HEK293 (cell line): ENCODE data around the gene HPS4.

Source experiments
- CTCF ChIA-PET: fragments of 350-600 bp; formaldehyde crosslinking; extraction: SDS; loops from one replicate; lab custom pipeline; 2021; ENCODE audit warnings: antibody characterized with exemption; lab: Yijun Ruan, JAX
- POLR2A ChIA-PET: fragments of 300-600 bp; formaldehyde crosslinking; extraction: SDS; loops from one replicate; lab custom pipeline; 2020; ENCODE audit warnings: antibody characterized with exemption, inconsistent platforms; lab: Yijun Ruan, JAX
- H3K27ac ChIP-seq: fragments of 200-500 bp; sonication (Bioruptor generic); 2 replicates; pipeline ENCODE4 v1.5.1; 2014; ENCODE audit warnings: low read depth, low read length, control low read depth, inconsistent platforms; ENCODE audit errors: extremely low read depth
- H3K36me3 ChIP-seq, 2 experiments: fragments of 200-500 bp in 1 of 2; sonication (Bioruptor generic) in 1 of 2; 1 replicate in 1 of 2; 2 replicates in 1 of 2; pipeline ENCODE4 v1.5.1; 2014 to 2017; ENCODE audit warnings: inconsistent platforms in 2 of 2, low read length in 2 of 2; ENCODE audit not compliant: control insufficient read depth in 2 of 2, insufficient read depth in 1 of 2
- H3K4me1 ChIP-seq: fragments of 200-500 bp; sonication (Bioruptor generic); 2 replicates; pipeline ENCODE4 v1.5.1; 2014; ENCODE audit warnings: mild to moderate bottlenecking, low read length, inconsistent platforms; ENCODE audit not compliant: control insufficient read depth, insufficient read depth
- H3K4me3 ChIP-seq: 2 replicates; pipeline ENCODE4 v1.5.1; 2011; ENCODE audit warnings: low read depth, mild to moderate bottlenecking, control low read depth, low read length, moderate library complexity
- H3K9me3 ChIP-seq: fragments of 200-500 bp; sonication (Bioruptor generic); 2 replicates; pipeline ENCODE4 v1.5.1; 2014; ENCODE audit warnings: low read depth, low read length, inconsistent platforms; ENCODE audit not compliant: control insufficient read depth, insufficient read depth
- ATF2 ChIP-seq: fragments of 450-650 bp; formaldehyde crosslinking; IDR thresholded peaks from 2 replicates; pipeline ENCODE4 v1.5.1; 2016; ENCODE audit warnings: missing biosample characterization, missing genetic modification characterization, low read depth
- HOXA7 ChIP-seq: sonication (generic); formaldehyde crosslinking; IDR thresholded peaks from 2 replicates; pipeline ENCODE4 v1.8.1; 2022; ENCODE audit warnings: missing genetic modification reagents, borderline replicate concordance
- KLF17 ChIP-seq: fragments of 450-650 bp; formaldehyde crosslinking; IDR thresholded peaks from 2 replicates; pipeline ENCODE4 v1.5.1; 2016; ENCODE audit warnings: missing biosample characterization, missing genetic modification characterization
- PBX3 ChIP-seq: sonication (generic); formaldehyde crosslinking; IDR thresholded peaks from 2 replicates; pipeline ENCODE4 v1.8.1; 2022; ENCODE audit warnings: mild to moderate bottlenecking, moderate library complexity, missing genetic modification reagents
- PRDM1 ChIP-seq: fragments of 450-650 bp; formaldehyde crosslinking; IDR thresholded peaks from 2 replicates; pipeline ENCODE4; 2016; ENCODE audit warnings: missing biosample characterization, missing genetic modification characterization
- REPIN1 ChIP-seq: fragments of 450-650 bp; formaldehyde crosslinking; IDR thresholded peaks from 2 replicates; pipeline ENCODE4 v1.5.1; 2017; ENCODE audit warnings: missing biosample characterization, missing genetic modification characterization, low read depth
- WT1 ChIP-seq: fragments of 450-650 bp; formaldehyde crosslinking; IDR thresholded peaks from 2 replicates; pipeline ENCODE4 v1.5.1; 2016; ENCODE audit warnings: missing biosample characterization, missing genetic modification characterization
- ZNF10 ChIP-seq: fragments of 450-650 bp; formaldehyde crosslinking; IDR thresholded peaks from 2 replicates; pipeline ENCODE4 v1.5.1; 2017; ENCODE audit warnings: missing biosample characterization, missing genetic modification characterization
- ZNF133 ChIP-seq: fragments of 450-650 bp; formaldehyde crosslinking; IDR thresholded peaks from 2 replicates; pipeline ENCODE4 v1.5.1; 2016; ENCODE audit warnings: missing biosample characterization, missing genetic modification characterization
- ZNF174 ChIP-seq: fragments of 450-650 bp; formaldehyde crosslinking; IDR thresholded peaks from 2 replicates; pipeline ENCODE4 v1.5.0; 2017; ENCODE audit warnings: missing biosample characterization, mild to moderate bottlenecking, missing genetic modification characterization
- ZNF223 ChIP-seq: fragments of 450-650 bp; formaldehyde crosslinking; IDR thresholded peaks from 2 replicates; pipeline ENCODE4 v1.5.1; 2016; ENCODE audit warnings: missing biosample characterization, missing genetic modification characterization
- ZNF23 ChIP-seq: fragments of 450-650 bp; formaldehyde crosslinking; IDR thresholded peaks from 2 replicates; pipeline ENCODE4 v1.5.1; 2016; ENCODE audit warnings: missing biosample characterization, missing genetic modification characterization, borderline replicate concordance
- ZNF248 ChIP-seq: fragments of 450-650 bp; formaldehyde crosslinking; IDR thresholded peaks from 2 replicates; pipeline ENCODE4 v1.5.1; 2017; ENCODE audit warnings: missing biosample characterization, missing genetic modification characterization
- ZNF302 ChIP-seq: fragments of 450-650 bp; formaldehyde crosslinking; IDR thresholded peaks from 2 replicates; pipeline ENCODE4 v1.5.1; 2016; ENCODE audit warnings: missing biosample characterization, missing genetic modification characterization, low read depth
- ZNF324 ChIP-seq: fragments of 450-650 bp; formaldehyde crosslinking; IDR thresholded peaks from 2 replicates; pipeline ENCODE4 v1.5.1; 2016; ENCODE audit warnings: missing biosample characterization, missing genetic modification characterization
- ZNF426 ChIP-seq: fragments of 450-650 bp; formaldehyde crosslinking; IDR thresholded peaks from 2 replicates; pipeline ENCODE4 v1.5.1; 2017; ENCODE audit warnings: missing biosample characterization, missing genetic modification characterization, mild to moderate bottlenecking, inconsistent platforms, moderate library complexity
- ZNF555 ChIP-seq: fragments of 450-650 bp; formaldehyde crosslinking; conservative IDR thresholded peaks from 2 replicates; pipeline ENCODE4 v1.5.1; 2017; ENCODE audit warnings: missing biosample characterization, mild to moderate bottlenecking, missing genetic modification characterization, inconsistent platforms
- ZNF571 ChIP-seq: fragments of 450-650 bp; formaldehyde crosslinking; IDR thresholded peaks from 2 replicates; pipeline ENCODE4 v1.5.0; 2017; ENCODE audit warnings: missing biosample characterization, missing genetic modification characterization
- ZNF600 ChIP-seq: fragments of 450-650 bp; formaldehyde crosslinking; IDR thresholded peaks from 2 replicates; pipeline ENCODE4 v1.5.1; 2016; ENCODE audit warnings: missing biosample characterization, missing genetic modification characterization
- ZNF670 ChIP-seq: fragments of 450-650 bp; formaldehyde crosslinking; IDR thresholded peaks from 2 replicates; pipeline ENCODE4 v1.5.1; 2016; ENCODE audit warnings: missing biosample characterization, missing genetic modification characterization, low read depth
- ZNF776 ChIP-seq: fragments of 450-650 bp; formaldehyde crosslinking; IDR thresholded peaks from 2 replicates; pipeline ENCODE4 v1.5.0; 2017; ENCODE audit warnings: missing biosample characterization, missing genetic modification characterization, borderline replicate concordance
- ZNF792 ChIP-seq: fragments of 450-650 bp; formaldehyde crosslinking; IDR thresholded peaks from 2 replicates; pipeline ENCODE4 v1.5.1; 2016; ENCODE audit warnings: missing biosample characterization, missing genetic modification characterization

The HPS4 gene

DNA sequence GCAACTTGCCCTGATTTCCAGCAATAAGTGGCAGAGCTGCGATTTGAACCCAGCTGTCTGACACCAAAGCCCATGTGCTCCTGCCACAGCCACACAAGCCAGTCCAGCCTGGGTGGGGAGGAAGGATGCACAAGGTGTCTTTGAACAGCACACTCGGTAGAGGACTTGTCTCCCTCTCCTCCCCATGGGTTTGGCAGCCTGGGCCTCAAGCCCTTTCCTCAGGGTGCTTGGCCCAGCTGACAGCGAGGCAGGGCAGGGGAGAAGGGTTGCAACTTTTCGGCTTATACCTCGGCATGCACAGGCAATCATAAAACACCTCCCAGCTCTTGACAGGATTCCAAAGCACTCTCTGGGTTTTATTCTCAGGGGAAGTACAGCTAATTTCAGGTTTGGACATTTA is 35.2 kb downstream of the HPS4 start:
- no peak for TF ChIP-seq HOXA7
- TF ChIP-seq ZNF571 (tag by site-specific recombination): no peak
- no peak for TF ChIP-seq ZNF302 (tag by site-specific recombination)
- TF ChIP-seq REPIN1: no peak
- TF ChIP-seq ZNF23 (tag by site-specific recombination): no peak
- TF ChIP-seq ZNF248 (tag by site-specific recombination): no peak
- TF ChIP-seq ZNF555: no peak
- no peak for TF ChIP-seq PBX3
- TF ChIP-seq ZNF426 (tag by site-specific recombination): no peak
- no peak for TF ChIP-seq ZNF776
- TF ChIP-seq ZNF600 (tag by site-specific recombination): no peak
- TF ChIP-seq PRDM1 (tag by site-specific recombination): no peak
- Histone ChIP-seq H3K9me3 (no peaks in the 10 kb centered on the region), H3K36me3 (peaks cover 0 to 41% of the 10 kb centered on the region in 2 experiments; a peak in 1 of 3 replicates), H3K4me3 (no peak overlapping the region), H3K4me1 (no peaks in the 10 kb centered on the region), H3K27ac (no peak overlapping the region)
- ChIA-PET POLR2A (no interaction called here), CTCF (interaction anchor here (1.3 to 2.7 kb wide), 2 partner anchors 12 to 49 kb away, joined by 3 to 16 read pairs; no protein-coding TSS in a partner anchor)

- TF ChIP-seq ZNF600 (tag by site-specific recombination) (no peak), ZNF223 (tag by site-specific recombination) (no peak), ZNF426 (tag by site-specific recombination) (no peak), KLF17 (tag by site-specific recombination) (no peak), WT1 (tag by site-specific recombination) (no peak), ZNF133 (tag by site-specific recombination) (no peak), ZNF670 (no peak), ATF2 (tag by site-specific recombination) (no peak), ZNF324 (tag by site-specific recombination) (no peak), ZNF792 (tag by site-specific recombination) (no peak), ZNF10 (tag by site-specific recombination) (no peak), ZNF174 (no peak)
- POLR2A ChIA-PET: no interaction called here
- Histone ChIP-seq H3K4me3 (no peak overlapping the region), H3K9me3 (no peaks in the 10 kb centered on the region), H3K27ac (no peak overlapping the region), H3K36me3 (peaks cover 0 to 38% of the 10 kb centered on the region in 2 experiments; a peak in 1 of 3 replicates), H3K4me1 (no peaks in the 10 kb centered on the region)
- CTCF ChIA-PET: interaction anchor here (1.1 to 3.9 kb wide), 3 partner anchors 13 to 79 kb away, joined by 4 to 21 read pairs (median 16); no protein-coding TSS in a partner anchor
Observed at GRCh38 chr22:26447584-26448329, 35.8 kb downstream of the HPS4 start.
